Spleen (tissue), 11 donors: ENCODE results near the gene PGS1. TPM values are rescaled to one million over a fixed set of nuclear protein-coding genes. Genes with fewer than 3 reads are reported as not detected.

Source experiments
- DNase-seq: peaks from one replicate; pipeline ENCODE4 v3.0.0-alpha.2; 2020
- H3K27ac ChIP-seq, 8 donors: fragments of 200-600 bp; sonication (generic) in 7 of 8; 1 replicate in 4 of 8; 2 replicates in 4 of 8; pipeline versions ENCODE4 v1.5.0 to v1.8.0; 2016 to 2021; ENCODE audit warnings: inconsistent platforms in 4 of 8, mild to moderate bottlenecking in 4 of 8, moderate library complexity in 1 of 8
- H3K27me3 ChIP-seq, 7 donors: fragments of 200-600 bp; sonication (generic) in 6 of 7; replicated peaks in 1 of 7; 1 replicate in 4 of 7; 2 replicates in 3 of 7; pipeline versions ENCODE4 v1.5.0 to v1.8.0; 2016 to 2021; ENCODE audit warnings: inconsistent platforms in 3 of 7, mild to moderate bottlenecking in 1 of 7
- H3K36me3 ChIP-seq, 6 donors: fragments of 200-600 bp; sonication (generic) in 5 of 6; 1 replicate in 4 of 6; 2 replicates in 2 of 6; pipeline versions ENCODE4 v1.5.0 to v1.8.0; 2016 to 2021; ENCODE audit warnings: inconsistent platforms in 2 of 6
- H3K4me1 ChIP-seq, 6 donors: fragments of 200-600 bp; sonication (generic) in 5 of 6; 1 replicate in 3 of 6; 2 replicates in 3 of 6; pipeline versions ENCODE4 v1.5.0 to v1.8.0; 2016 to 2021; ENCODE audit warnings: inconsistent platforms in 3 of 6
- H3K4me3 ChIP-seq, 8 donors: fragments of 200-600 bp; sonication (generic) in 7 of 8; 1 replicate in 4 of 8; 2 replicates in 4 of 8; pipeline versions ENCODE4 v1.5.0 to v1.8.0; 2016 to 2021; ENCODE audit warnings: inconsistent platforms in 4 of 8, mild to moderate bottlenecking in 4 of 8, moderate library complexity in 2 of 8
- H3K9me3 ChIP-seq, 8 donors: fragments of 200-600 bp; sonication (generic) in 7 of 8; 1 replicate in 4 of 8; 2 replicates in 4 of 8; pipeline versions ENCODE4 v1.5.0 to v1.8.0; 2016 to 2021; ENCODE audit warnings: inconsistent platforms in 4 of 8
- POLR2A ChIP-seq, 3 donors: fragments of 450-650 bp; IDR thresholded peaks; one replicate each; pipeline ENCODE4 v1.5.1; 2017; ENCODE audit warnings: antibody characterized with exemption in 3 of 3, mild to moderate bottlenecking in 1 of 3
- POLR2AphosphoS5 ChIP-seq, 3 donors: sonication (generic); formaldehyde crosslinking; IDR thresholded peaks; one replicate each; pipeline ENCODE4 v1.5.1; 2017; ENCODE audit warnings: antibody characterized with exemption in 3 of 3
- WGBS, 5 donors: extraction: QIAGEN DNeasy Blood & Tissue Kit in 3 of 5; methylation state at CpG; one replicate each; pipeline versions ENCODE4 v1.1.5 to v1.1.7; 2013 to 2018; 5-methylcytosine and 5-hydroxymethylcytosine counted together
- intact Hi-C: fragments of 100-400 bp; cut with DNase I; formaldehyde crosslinking; loops from one replicate; pipeline ENCODE4 v1.15.0; 2023; ENCODE audit warnings: low total_unique reads
- polyA plus RNA-seq, 3 donors: library from polyadenylated mRNA; stranded (reverse); fragments of 200-250 nt; gene quantifications; one replicate each; pipeline ENCODE4 v1.2.1, GENCODE V29; 2013
- total RNA-seq, 7 donors: library from RNA; depleted of rRNA in 3 of 7; stranded (reverse); fragments of >200 nt in 3 of 7; fragmentation: NEBNext Ultra II Directional in 4 of 7; extraction: Animal tissue kit (Norgen Biotek cat#: 25700) in 4 of 7; gene quantifications; one replicate each; pipeline versions ENCODE4 v1.1.0 to v1.2.1, GENCODE V29; 2016 to 2021
- TF ChIP-seq, protein P1 (sequence below), 11 experiments: fragments of 200-600 bp in 7 of 11; fragments of 450-650 bp in 4 of 11; sonication (generic) in 4 of 11; IDR thresholded peaks in 8 of 11; conservative IDR thresholded peaks in 3 of 11; 1 replicate in 7 of 11; 2 replicates in 4 of 11; pipeline versions ENCODE4 v1.4.0 to v1.8.0; 2016 to 2021; ENCODE audit warnings: antibody characterized with exemption in 11 of 11, inconsistent platforms in 4 of 11, mild to moderate bottlenecking in 1 of 11
- donor health status: healthy with polysubstance abuse.
- donor health status: DM: no; HTN: no; CAD: no; lungs with moderate emphysema.
- donor health status: DM: no; HTN: no; CAD: no.
- donor health status: Bipolar disorder and iron deficiency.
- donor health status: healthy.
- donor health status: DM: no; HTN: no; CAD: no.
- donor health status: DM: yes; HTN: yes; CAD: no.

PGS1 gene
- total and polyA plus RNA-seq, 10 donors: 20.0 to 217 (median 109) TPM

DNA sequence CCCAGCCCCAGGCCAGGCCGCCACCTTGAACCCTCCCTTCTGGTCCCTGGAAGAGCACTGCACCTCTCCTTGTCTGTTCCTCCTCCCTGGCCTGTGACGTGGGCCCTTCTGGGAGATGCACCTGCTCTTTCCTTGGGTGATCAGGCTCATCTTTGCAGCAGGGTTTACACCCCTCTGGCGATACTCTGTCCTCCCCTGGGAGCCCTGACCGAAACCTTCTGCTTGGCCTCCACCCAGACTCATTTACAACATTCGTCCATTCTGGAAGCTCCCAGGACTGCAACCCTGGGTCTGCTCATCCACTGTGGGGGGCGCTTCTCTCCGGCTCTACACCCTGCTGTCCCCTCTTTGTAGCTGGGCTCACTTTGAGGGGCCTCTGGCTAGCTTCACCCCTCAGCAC, 73.3 kb downstream of the PGS1 start:
- Histone ChIP-seq H3K36me3 (no peaks in the 10 kb centered on the region), H3K4me3 (no peak overlapping the region), H3K4me1 (peaks cover 0 to 8% (median 6%) of the 10 kb centered on the region in 6 donors), H3K9me3 (no peaks in the 10 kb centered on the region), H3K27me3 (peaks cover 0 to 6% (median 0%) of the 10 kb centered on the region in 7 donors), H3K27ac (no peak overlapping the region)
- intact Hi-C loops: no loop called here
- WGBS, 5 donors: 72 to 88% (median 83%) methylated on average over 7 of the region's 7 CpGs
- TF ChIP-seq POLR2AphosphoS5 (IDR thresholded peaks at IDR 0.05): no peak
- TF ChIP-seq, protein P1, sequence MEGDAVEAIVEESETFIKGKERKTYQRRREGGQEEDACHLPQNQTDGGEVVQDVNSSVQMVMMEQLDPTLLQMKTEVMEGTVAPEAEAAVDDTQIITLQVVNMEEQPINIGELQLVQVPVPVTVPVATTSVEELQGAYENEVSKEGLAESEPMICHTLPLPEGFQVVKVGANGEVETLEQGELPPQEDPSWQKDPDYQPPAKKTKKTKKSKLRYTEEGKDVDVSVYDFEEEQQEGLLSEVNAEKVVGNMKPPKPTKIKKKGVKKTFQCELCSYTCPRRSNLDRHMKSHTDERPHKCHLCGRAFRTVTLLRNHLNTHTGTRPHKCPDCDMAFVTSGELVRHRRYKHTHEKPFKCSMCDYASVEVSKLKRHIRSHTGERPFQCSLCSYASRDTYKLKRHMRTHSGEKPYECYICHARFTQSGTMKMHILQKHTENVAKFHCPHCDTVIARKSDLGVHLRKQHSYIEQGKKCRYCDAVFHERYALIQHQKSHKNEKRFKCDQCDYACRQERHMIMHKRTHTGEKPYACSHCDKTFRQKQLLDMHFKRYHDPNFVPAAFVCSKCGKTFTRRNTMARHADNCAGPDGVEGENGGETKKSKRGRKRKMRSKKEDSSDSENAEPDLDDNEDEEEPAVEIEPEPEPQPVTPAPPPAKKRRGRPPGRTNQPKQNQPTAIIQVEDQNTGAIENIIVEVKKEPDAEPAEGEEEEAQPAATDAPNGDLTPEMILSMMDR (IDR thresholded peaks at IDR 0.05 in 8 of 11, conservative IDR thresholded peaks at IDR 0.05 in 3 of 11): no peak
- DNase-seq: no peak

DNA sequence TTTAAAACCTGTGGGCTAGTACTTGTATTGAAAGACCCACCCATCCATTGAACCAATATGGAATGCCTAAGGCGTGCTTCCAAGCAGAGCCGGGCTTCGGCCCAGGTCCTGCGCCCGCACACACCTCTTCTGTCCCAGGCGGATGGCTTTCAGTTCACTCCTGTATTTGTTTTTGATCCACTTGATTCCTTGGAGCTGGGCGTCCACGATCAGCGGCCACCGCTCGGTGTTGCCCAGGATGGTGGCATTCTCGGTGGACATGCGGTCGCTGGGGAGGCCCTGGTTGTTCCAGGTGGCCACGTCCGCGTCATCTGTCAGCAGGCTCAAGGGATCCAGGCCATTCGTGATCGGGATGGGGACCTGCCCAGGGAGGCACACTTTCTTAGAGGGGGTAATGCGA, 75.9 kb downstream of the PGS1 start:
- H3K4me3 ChIP-seq: no peak overlapping the region
- H3K27me3 ChIP-seq: peaks cover 0 to 6% (median 0%) of the 10 kb centered on the region in 7 donors
- H3K27ac ChIP-seq: no peak overlapping the region
- H3K36me3 ChIP-seq: no peaks in the 10 kb centered on the region
- intact Hi-C loops: no loop called here
- no peaks in the 10 kb centered on the region for H3K9me3 ChIP-seq
- H3K4me1 ChIP-seq: peaks cover 0 to 8% (median 6%) of the 10 kb centered on the region in 6 donors
- DNase-seq: no peak
- peak in 1 of 3 donors; percentile 11 for TF ChIP-seq POLR2AphosphoS5 (IDR thresholded peaks at IDR 0.05)
- TF ChIP-seq, protein P1 (IDR thresholded peaks at IDR 0.05 in 8 of 11, conservative IDR thresholded peaks at IDR 0.05 in 3 of 11): no peak
- TF ChIP-seq POLR2A (IDR thresholded peaks at IDR 0.05): no peak
- WGBS, 5 donors: 96 to 97% (median 96%) methylated on average over 20 of the region's 20 CpGs

DNA sequence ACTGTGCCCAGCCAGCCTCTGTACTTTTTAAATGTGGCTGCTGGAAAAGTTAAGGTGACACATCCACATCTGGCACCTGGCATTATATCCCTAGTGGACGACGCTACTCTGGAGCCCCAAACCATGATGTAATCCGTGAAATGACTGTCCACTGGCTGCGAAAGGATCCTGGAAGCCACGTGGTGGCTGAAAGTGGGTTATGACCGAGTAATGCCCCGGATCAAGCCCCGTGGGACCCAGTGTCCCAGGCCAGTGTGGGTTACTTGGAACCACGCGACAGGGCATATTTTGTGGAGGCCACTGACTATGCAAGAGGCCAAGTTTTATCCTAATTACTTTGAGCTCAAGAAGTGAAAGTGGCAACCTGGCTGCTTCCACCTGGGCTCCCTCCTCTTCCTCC, 79.6 kb downstream of the PGS1 start:
- intact Hi-C loops: no loop called here
- 84 to 92% (median 88%) methylated on average over 10 of the region's 10 CpGs for WGBS, 5 donors
- no peak for DNase-seq

DNA sequence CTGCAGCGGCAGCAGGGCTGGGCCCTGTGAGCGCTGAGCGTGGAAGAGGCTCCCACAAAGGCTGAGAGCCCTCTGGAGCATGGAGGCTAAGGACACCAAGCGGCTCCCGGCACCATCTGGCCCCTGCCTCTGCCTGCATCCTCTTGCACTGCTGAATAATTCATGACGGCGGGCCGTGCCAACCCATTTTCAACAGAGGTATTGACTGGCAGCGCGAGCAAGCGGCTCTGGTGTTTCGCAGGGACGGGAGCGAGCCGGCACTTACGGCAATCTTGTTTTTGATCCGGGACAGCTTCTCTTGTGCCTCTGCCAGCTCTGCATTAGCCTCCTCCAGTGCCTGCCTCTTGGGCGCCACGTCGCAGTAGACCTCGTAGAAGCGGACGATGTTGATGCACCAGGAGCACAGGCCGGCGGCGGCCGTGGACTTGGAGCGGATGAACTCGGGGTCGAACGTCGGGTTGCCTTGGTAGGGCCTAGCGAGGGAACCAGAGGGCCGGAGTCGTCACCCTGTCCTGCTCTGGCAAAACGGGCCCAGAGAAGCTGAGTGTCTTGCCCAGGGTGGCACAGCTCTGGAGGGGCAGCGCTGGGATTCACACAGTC, 80.4 kb downstream of the PGS1 start:
- Histone ChIP-seq H3K4me1 (no peaks in the 10 kb centered on the region), H3K9me3 (no peaks in the 10 kb centered on the region), H3K27ac (no peak overlapping the region), H3K27me3 (no peaks in the 10 kb centered on the region), H3K36me3 (no peaks in the 10 kb centered on the region), H3K4me3 (no peak overlapping the region)
- intact Hi-C loops: no loop called here
- no peak for DNase-seq
- WGBS, 5 donors: 93 to 98% (median 95%) methylated on average over 32 to 37 of the region's 37 CpGs
- TF ChIP-seq POLR2AphosphoS5 (IDR thresholded peaks at IDR 0.05): no peak
- TF ChIP-seq, protein P1 (IDR thresholded peaks at IDR 0.05 in 8 of 11, conservative IDR thresholded peaks at IDR 0.05 in 3 of 11): no peak
- TF ChIP-seq POLR2A (IDR thresholded peaks at IDR 0.05): no peak

More for the DNA sequence above, 79.6 kb downstream of the PGS1 start:
- Histone ChIP-seq H3K4me1 (no peaks in the 10 kb centered on the region), H3K27me3 (no peaks in the 10 kb centered on the region), H3K36me3 (no peaks in the 10 kb centered on the region), H3K27ac (no peak overlapping the region), H3K4me3 (no peak overlapping the region), H3K9me3 (no peaks in the 10 kb centered on the region)
- TF ChIP-seq, protein P1 (IDR thresholded peaks at IDR 0.05 in 8 of 11, conservative IDR thresholded peaks at IDR 0.05 in 3 of 11): no peak
- no peak for TF ChIP-seq POLR2A (IDR thresholded peaks at IDR 0.05)
- no peak for TF ChIP-seq POLR2AphosphoS5 (IDR thresholded peaks at IDR 0.05)
